Liver (tissue), 3 donors: ENCODE measurements around the gene HIF3A.

Experiments used
- GABPA ChIP-seq, 2 donors: IDR thresholded peaks in 1 of 2; conservative IDR thresholded peaks in 1 of 2; 2 replicates each; pipeline ENCODE4 v1.6.1; 2016; ENCODE audit warnings: antibody characterized with exemption in 2 of 2, mild to moderate bottlenecking in 1 of 2, moderate library complexity in 1 of 2
- TF ChIP-seq, protein P1 (sequence below): IDR thresholded peaks from 2 replicates; pipeline ENCODE4 v1.6.1; 2016; ENCODE audit warnings: antibody characterized with exemption
- TF ChIP-seq, protein P2 (sequence below): fragments of 150-350 bp; IDR thresholded peaks from 2 replicates; pipeline ENCODE4 v1.5.1; 2017; ENCODE audit warnings: improper control_type of control experiment, low read depth, low read length; ENCODE audit not compliant: missing input control
- TF ChIP-seq, protein P3 (sequence below): IDR thresholded peaks from 2 replicates; pipeline ENCODE4 v1.6.1; 2016; ENCODE audit warnings: antibody characterized with exemption, mild to moderate bottlenecking
- donor health status: healthy.
- donor health status: healthy.

DNA sequence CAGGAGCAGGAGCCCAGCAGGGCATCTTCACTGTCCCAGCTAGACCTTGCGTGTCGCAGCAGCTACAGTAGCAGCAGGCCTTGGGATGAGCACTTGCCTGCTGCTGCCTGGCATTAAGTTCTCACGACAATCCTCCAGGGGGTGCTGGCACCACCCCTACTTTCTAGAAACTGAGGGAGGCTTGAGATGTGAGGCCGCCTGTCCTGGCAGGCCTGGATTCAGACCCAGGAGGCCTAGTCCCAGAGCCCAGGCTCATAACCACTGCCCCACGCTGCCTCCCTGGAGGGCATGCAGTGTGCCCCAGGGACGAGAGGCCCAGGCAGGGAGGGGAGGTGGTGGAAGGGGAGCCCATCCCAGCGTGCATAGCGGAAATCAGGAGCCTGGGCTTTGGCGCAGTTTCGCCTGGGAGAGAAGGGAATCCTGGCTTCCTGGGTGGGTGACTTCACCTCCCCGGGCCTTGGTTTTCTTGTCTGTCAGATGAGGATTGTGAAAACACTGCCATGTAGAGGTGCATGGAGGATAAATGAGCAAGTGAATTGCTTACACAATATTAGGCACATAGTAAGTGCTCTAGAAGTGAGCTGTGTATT, 76.2 kb downstream of the HIF3A start:
- TF ChIP-seq GABPA (IDR thresholded peaks at IDR 0.05 in 1 of 2, conservative IDR thresholded peaks at IDR 0.05 in 1 of 2) = no peak
- TF ChIP-seq, protein P1, sequence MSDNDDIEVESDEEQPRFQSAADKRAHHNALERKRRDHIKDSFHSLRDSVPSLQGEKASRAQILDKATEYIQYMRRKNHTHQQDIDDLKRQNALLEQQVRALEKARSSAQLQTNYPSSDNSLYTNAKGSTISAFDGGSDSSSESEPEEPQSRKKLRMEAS = no peak
- TF ChIP-seq, protein P2, sequence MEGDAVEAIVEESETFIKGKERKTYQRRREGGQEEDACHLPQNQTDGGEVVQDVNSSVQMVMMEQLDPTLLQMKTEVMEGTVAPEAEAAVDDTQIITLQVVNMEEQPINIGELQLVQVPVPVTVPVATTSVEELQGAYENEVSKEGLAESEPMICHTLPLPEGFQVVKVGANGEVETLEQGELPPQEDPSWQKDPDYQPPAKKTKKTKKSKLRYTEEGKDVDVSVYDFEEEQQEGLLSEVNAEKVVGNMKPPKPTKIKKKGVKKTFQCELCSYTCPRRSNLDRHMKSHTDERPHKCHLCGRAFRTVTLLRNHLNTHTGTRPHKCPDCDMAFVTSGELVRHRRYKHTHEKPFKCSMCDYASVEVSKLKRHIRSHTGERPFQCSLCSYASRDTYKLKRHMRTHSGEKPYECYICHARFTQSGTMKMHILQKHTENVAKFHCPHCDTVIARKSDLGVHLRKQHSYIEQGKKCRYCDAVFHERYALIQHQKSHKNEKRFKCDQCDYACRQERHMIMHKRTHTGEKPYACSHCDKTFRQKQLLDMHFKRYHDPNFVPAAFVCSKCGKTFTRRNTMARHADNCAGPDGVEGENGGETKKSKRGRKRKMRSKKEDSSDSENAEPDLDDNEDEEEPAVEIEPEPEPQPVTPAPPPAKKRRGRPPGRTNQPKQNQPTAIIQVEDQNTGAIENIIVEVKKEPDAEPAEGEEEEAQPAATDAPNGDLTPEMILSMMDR = no peak
- TF ChIP-seq, protein P3, sequence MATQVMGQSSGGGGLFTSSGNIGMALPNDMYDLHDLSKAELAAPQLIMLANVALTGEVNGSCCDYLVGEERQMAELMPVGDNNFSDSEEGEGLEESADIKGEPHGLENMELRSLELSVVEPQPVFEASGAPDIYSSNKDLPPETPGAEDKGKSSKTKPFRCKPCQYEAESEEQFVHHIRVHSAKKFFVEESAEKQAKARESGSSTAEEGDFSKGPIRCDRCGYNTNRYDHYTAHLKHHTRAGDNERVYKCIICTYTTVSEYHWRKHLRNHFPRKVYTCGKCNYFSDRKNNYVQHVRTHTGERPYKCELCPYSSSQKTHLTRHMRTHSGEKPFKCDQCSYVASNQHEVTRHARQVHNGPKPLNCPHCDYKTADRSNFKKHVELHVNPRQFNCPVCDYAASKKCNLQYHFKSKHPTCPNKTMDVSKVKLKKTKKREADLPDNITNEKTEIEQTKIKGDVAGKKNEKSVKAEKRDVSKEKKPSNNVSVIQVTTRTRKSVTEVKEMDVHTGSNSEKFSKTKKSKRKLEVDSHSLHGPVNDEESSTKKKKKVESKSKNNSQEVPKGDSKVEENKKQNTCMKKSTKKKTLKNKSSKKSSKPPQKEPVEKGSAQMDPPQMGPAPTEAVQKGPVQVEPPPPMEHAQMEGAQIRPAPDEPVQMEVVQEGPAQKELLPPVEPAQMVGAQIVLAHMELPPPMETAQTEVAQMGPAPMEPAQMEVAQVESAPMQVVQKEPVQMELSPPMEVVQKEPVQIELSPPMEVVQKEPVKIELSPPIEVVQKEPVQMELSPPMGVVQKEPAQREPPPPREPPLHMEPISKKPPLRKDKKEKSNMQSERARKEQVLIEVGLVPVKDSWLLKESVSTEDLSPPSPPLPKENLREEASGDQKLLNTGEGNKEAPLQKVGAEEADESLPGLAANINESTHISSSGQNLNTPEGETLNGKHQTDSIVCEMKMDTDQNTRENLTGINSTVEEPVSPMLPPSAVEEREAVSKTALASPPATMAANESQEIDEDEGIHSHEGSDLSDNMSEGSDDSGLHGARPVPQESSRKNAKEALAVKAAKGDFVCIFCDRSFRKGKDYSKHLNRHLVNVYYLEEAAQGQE = no peak
